Stimulated activated CD8-positive, alpha-beta memory T cell treated with anti-CD3 and anti-CD28 coated beads, Interleukin-2, amount 100 ng/mL, for 48 hours (primary cell): ENCODE results near the gene GALNT17.
"Not testable (repeated sequence)": the region's sequence is repeated elsewhere in the genome, so short reads cannot be mapped to it uniquely, and the experiment has no call there.

Experiments used
- DNase-seq, 2 donors: peaks; one replicate each; pipeline ENCODE4 v3.0.0-alpha.2; 2020; ENCODE audit warnings: low read depth in 2 of 2

Gene GALNT17

GRCh38 chr7:71560354-71560995 lies 428.5 kb downstream of the GALNT17 start:
- no peak for DNase-seq

GRCh38 chr7:71563276-71563675 lies 431.3 kb downstream of the GALNT17 start:
- no peak for DNase-seq

GRCh38 chr7:71566376-71566775 lies 434.4 kb downstream of the GALNT17 start:
- DNase-seq, result no peak

GRCh38 chr7:71566991-71567390 lies 435.0 kb downstream of the GALNT17 start:
- DNase-seq, result no peak

GRCh38 chr7:71574153-71574860 lies 442.4 kb downstream of the GALNT17 start:
- no peak for DNase-seq

- no peak for DNase-seq
Observed at GRCh38 chr7:71580027-71580426, 448.1 kb downstream of the GALNT17 start.

GRCh38 chr7:71584256-71584655 lies 452.3 kb downstream of the GALNT17 start:
- no peak for DNase-seq

- DNase-seq, result no peak
Observed at GRCh38 chr7:71591876-71592275, 459.9 kb downstream of the GALNT17 start.

GRCh38 chr7:71592388-71592787 lies 460.4 kb downstream of the GALNT17 start:
- not testable (repeated sequence) for DNase-seq

- no peak for DNase-seq
Observed at GRCh38 chr7:71594736-71595135, 462.8 kb downstream of the GALNT17 start.

- DNase-seq, result no peak
Observed at GRCh38 chr7:71595176-71595575, 463.2 kb downstream of the GALNT17 start.

- no peak for DNase-seq
Observed at GRCh38 chr7:71598553-71598952, 466.6 kb downstream of the GALNT17 start.

- no peak for DNase-seq
Observed at GRCh38 chr7:71601851-71602250, 469.9 kb downstream of the GALNT17 start.

GRCh38 chr7:71604818-71605414 lies 473.0 kb downstream of the GALNT17 start:
- no peak for DNase-seq

GRCh38 chr7:71611986-71612385 lies 480.0 kb downstream of the GALNT17 start:
- DNase-seq, result no peak

- DNase-seq, result no peak
Observed at GRCh38 chr7:71612911-71613310, 481.0 kb downstream of the GALNT17 start.

GRCh38 chr7:71613313-71613712 lies 481.4 kb downstream of the GALNT17 start:
- DNase-seq, result no peak

GRCh38 chr7:71615017-71615416 lies 483.1 kb downstream of the GALNT17 start:
- no peak for DNase-seq

GRCh38 chr7:71616217-71616616 lies 484.3 kb downstream of the GALNT17 start:
- no peak for DNase-seq

- no peak for DNase-seq
Observed at GRCh38 chr7:71618278-71618677, 486.3 kb downstream of the GALNT17 start.

- no peak for DNase-seq
Observed at GRCh38 chr7:71625545-71625944, 493.6 kb downstream of the GALNT17 start.

GRCh38 chr7:71626206-71626605 lies 494.3 kb downstream of the GALNT17 start:
- no peak for DNase-seq

GRCh38 chr7:71627651-71628050 lies 495.7 kb downstream of the GALNT17 start:
- DNase-seq, result no peak
